SU-DHL-6 (cell line): ENCODE results near the gene KCND3.

Experiments
- CTCF ChIP-seq: fragments of 200-600 bp; sonication (generic); IDR thresholded peaks from one replicate; pipeline ENCODE4 v1.5.1; 2017; ENCODE audit warnings: antibody characterized with exemption, mild to moderate bottlenecking, low read length, moderate library complexity; ENCODE audit not compliant: insufficient read depth, poor library complexity, severe bottlenecking
- EZH2phosphoT487 ChIP-seq: fragments of 200-600 bp; sonication (generic), shearing (Covaris generic); conservative IDR thresholded peaks from 2 replicates; pipeline ENCODE4 v1.6.1; 2018; ENCODE audit warnings: mild to moderate bottlenecking, antibody characterized with exemption, low read length, moderate library complexity, mixed read lengths

- TF ChIP-seq CTCF (no peak), EZH2phosphoT487 (no peak)
Measured at GRCh38 chr1:111988743-111989453, 570 bp downstream of the KCND3 start.
